PFSK-1 (cell line): ENCODE data around the gene RITA1.

Experiments used
- FOXP2 ChIP-seq: optimal IDR thresholded peaks from 2 replicates; pipeline ENCODE3; 2011; ENCODE audit warnings: borderline replicate concordance, control low read depth, inconsistent platforms; ENCODE audit not compliant: insufficient read depth; ENCODE audit errors: extremely low read length, extremely low read depth
- POLR2AphosphoS5 ChIP-seq: IDR thresholded peaks from 2 replicates; pipeline ENCODE4 v1.6.1; 2012; ENCODE audit warnings: low read depth, mild to moderate bottlenecking, control low read depth, low read length, moderate library complexity
- SIN3A ChIP-seq: IDR thresholded peaks from 2 replicates; pipeline ENCODE4 v1.6.1; 2012; ENCODE audit warnings: mild to moderate bottlenecking, low read length, moderate library complexity, borderline replicate concordance; ENCODE audit not compliant: insufficient read depth
- TAF1 ChIP-seq: IDR thresholded peaks from 2 replicates; pipeline ENCODE4 v1.6.1; 2012; ENCODE audit warnings: low read length, control low read depth, borderline replicate concordance; ENCODE audit not compliant: insufficient read depth
- TF ChIP-seq, protein P1 (sequence below), 2 experiments: IDR thresholded peaks; 2 replicates each; pipeline versions ENCODE4 v1.6.1 to v1.8.0; 2011 to 2012; ENCODE audit warnings: low read depth in 2 of 2, low read length in 2 of 2, control low read depth in 1 of 2, inconsistent platforms in 1 of 2, mild to moderate bottlenecking in 1 of 2, moderate library complexity in 1 of 2; ENCODE audit not compliant: insufficient read depth in 1 of 2

Gene RITA1

DNA sequence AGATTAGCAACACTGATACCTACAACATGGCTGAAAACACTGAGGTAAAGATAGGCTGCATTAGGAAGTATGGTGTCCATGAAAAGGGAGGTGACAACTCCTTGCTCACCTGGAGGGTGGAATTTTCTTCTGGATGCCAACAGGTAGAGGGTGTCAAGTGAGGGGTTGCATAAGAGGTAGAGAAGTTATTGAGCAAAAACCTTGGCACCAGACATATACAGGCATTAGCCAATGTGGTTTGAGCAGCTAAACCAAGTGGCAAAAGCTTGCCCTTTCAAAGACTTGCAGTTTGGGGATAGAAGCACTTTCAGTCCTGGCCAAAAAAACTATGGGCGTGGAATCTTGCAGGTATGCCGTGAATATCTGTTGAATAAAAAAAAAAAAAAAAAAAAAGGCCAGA lies 3.8 kb downstream of the RITA1 start:
- no peak for TF ChIP-seq TAF1
- no peak for TF ChIP-seq FOXP2
- no peak for TF ChIP-seq POLR2AphosphoS5

DNA sequence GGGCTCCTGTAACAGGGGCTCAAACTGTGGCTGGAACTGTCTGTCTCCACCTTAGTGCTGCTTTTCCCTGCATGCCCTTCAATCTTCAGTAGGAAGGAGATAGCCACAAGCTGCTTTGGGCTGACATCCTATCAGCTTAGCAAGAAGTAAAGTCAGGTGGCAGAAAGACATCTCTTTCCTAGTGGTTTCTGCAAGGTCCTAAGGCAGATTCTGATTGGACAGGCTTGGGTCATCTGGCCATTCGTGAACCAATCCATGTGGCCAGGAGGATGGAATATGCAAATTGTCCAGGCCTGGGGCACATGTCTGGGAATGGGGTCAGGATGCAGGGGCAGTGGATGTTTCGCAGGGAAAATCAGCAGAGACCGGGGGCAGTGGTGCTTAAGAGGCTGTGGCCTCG lies 5.2 kb downstream of the RITA1 start:
- no peak for TF ChIP-seq POLR2AphosphoS5
- TF ChIP-seq FOXP2 = no peak
- TF ChIP-seq, protein P1, sequence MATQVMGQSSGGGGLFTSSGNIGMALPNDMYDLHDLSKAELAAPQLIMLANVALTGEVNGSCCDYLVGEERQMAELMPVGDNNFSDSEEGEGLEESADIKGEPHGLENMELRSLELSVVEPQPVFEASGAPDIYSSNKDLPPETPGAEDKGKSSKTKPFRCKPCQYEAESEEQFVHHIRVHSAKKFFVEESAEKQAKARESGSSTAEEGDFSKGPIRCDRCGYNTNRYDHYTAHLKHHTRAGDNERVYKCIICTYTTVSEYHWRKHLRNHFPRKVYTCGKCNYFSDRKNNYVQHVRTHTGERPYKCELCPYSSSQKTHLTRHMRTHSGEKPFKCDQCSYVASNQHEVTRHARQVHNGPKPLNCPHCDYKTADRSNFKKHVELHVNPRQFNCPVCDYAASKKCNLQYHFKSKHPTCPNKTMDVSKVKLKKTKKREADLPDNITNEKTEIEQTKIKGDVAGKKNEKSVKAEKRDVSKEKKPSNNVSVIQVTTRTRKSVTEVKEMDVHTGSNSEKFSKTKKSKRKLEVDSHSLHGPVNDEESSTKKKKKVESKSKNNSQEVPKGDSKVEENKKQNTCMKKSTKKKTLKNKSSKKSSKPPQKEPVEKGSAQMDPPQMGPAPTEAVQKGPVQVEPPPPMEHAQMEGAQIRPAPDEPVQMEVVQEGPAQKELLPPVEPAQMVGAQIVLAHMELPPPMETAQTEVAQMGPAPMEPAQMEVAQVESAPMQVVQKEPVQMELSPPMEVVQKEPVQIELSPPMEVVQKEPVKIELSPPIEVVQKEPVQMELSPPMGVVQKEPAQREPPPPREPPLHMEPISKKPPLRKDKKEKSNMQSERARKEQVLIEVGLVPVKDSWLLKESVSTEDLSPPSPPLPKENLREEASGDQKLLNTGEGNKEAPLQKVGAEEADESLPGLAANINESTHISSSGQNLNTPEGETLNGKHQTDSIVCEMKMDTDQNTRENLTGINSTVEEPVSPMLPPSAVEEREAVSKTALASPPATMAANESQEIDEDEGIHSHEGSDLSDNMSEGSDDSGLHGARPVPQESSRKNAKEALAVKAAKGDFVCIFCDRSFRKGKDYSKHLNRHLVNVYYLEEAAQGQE (IDR thresholded peaks at IDR 0.05; ENCODE audit: insufficient read depth in 1 of 2, low read depth in 2 of 2, low read length in 2 of 2) = no peak
- no peak for TF ChIP-seq SIN3A
- no peak for TF ChIP-seq TAF1

DNA sequence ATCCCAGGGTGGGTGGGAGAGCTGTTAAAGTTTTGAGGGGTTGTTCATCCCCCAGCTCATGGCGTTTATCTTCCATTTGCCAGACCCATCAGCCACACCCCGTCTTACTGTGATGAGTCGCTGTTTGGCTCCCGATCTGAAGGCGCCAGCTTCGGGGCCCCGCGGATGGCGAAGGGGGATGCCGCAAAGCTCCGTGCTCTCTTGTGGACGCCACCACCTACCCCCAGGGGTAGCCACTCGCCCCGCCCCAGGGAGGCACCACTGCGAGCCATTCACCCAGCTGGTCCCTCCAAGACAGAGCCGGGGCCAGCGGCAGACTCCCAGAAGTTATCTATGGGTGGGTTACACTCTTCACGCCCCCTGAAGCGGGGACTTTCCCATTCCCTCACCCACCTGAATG lies 5.7 kb downstream of the RITA1 start:
- TF ChIP-seq SIN3A = no peak
- TF ChIP-seq, protein P1 (IDR thresholded peaks at IDR 0.05; ENCODE audit: insufficient read depth in 1 of 2, low read depth in 2 of 2, low read length in 2 of 2) = no peak
- TF ChIP-seq FOXP2 = no peak
- TF ChIP-seq POLR2AphosphoS5 = no peak
- no peak for TF ChIP-seq TAF1

DNA sequence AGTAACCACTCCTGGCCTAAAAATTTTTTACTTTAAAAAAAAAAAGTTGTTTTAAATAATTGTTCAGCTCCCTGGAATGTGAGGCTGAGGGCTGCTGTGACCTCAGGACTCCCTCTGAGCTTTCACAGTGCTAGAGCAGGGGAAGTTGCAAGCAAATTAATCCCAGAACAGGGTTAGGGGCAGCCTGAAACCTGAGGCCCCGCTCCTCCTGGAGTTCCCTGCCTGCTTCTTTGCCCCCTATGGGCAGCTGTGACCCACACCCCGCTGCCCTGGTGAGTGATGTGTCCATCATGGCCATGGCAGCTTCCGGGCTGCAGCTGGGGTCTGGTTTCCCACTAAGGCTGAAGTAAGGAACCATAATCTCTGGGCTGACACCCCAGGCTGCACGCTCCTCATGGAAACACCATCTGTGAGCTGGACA lies 9.5 kb downstream of the RITA1 start:
- TF ChIP-seq, protein P1 (IDR thresholded peaks at IDR 0.05; ENCODE audit: insufficient read depth in 1 of 2, low read depth in 2 of 2, low read length in 2 of 2) = no peak
- TF ChIP-seq SIN3A (no peak), FOXP2 (no peak), TAF1 (no peak), POLR2AphosphoS5 (no peak)

DNA sequence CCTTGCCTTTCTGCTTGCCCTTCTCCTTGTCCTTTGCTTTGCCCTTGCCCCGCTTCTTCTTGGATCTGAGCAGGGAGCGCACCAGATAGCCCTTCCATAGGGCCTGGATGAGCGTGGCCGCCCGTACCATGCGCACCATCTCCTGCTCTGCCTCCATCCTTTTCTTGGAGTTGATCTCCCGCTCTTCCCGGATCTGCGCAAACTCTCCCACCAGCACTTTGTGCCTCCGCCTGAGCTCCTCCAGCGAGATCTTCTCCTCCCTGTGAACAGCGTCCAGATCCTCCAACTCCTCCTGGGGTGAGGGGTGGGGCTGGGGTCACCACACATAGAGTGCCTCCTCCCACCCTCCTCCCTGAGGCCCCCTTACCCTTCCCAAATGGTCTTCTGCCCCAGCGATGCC lies 10.1 kb downstream of the RITA1 start:
- TF ChIP-seq FOXP2 (no peak), SIN3A (no peak), POLR2AphosphoS5 (no peak), TAF1 (no peak)
- TF ChIP-seq, protein P1 (IDR thresholded peaks at IDR 0.05; ENCODE audit: insufficient read depth in 1 of 2, low read depth in 2 of 2, low read length in 2 of 2) = no peak

DNA sequence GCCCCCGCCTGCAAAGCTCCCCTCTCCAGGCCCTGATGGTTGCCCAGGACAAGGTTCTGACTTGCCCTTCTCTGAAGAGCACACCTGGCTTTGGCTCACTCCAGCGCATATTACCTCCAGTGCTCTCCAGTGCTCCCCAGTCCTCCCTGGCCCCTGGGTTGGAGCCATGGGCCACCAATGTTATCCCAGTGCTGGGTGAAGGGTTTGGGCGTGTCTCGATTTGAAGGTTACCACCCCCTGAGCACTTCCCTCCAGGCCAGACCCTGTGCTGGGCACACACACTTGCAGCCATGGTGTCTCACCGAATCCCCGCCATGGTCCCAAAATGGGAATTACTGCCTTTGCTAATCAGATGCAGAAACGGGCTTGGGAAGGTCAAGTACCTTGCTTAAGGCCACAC lies 11.1 kb downstream of the RITA1 start:
- no peak for TF ChIP-seq POLR2AphosphoS5
- no peak for TF ChIP-seq TAF1
- TF ChIP-seq FOXP2 = no peak
- TF ChIP-seq, protein P1 (IDR thresholded peaks at IDR 0.05; ENCODE audit: insufficient read depth in 1 of 2, low read depth in 2 of 2, low read length in 2 of 2) = no peak
- no peak for TF ChIP-seq SIN3A
